HG03175 (cell line): ENCODE data around the gene KBTBD12.

Experiments used
- ATAC-seq: cut with Tn5 transposase; IDR thresholded peaks from one replicate; pipeline ENCODE4 v1.9.1; 2021; ENCODE audit warnings: mild to moderate bottlenecking, moderate library complexity; ENCODE audit not compliant: unreplicated experiment

The KBTBD12 gene

DNA sequence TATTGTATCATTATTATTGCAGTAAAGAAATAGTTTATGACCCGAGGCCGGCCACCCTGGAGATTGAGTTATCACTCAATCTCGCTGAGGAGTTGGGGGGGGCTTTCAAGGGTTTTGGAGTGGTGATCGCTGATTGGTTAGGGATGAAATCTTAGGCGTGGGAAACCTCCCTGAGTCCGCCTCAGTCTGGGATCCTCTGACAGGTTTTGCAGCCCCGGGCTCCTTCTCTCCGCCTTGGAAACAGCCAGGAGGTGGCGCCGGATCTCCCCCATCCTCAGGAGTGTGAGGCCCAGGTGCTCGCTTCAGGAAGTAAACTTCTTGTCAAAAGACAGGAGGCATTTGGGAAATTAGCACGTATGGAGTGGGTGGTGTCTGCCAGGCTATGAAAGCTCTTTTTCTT is 96.1 kb downstream of the KBTBD12 start:
- no peak for ATAC-seq

DNA sequence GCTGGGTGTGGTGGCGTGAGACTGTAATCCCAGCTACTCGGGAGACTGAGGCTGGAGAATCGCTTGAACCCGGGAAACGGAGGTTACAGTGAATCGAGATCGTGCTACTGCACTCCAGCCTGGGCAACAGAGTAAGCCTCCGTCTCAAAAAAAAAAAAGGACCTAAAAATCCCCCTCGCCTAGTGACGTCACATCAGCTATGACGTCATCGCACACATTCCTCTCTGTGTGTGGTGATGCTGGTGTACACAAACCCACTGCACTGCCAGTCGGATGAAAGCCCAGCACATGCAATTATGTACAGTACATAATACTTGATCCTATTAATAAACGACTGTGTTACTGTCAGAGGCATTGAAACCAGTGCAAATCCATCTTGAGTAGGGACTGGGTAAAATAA is 97.0 kb downstream of the KBTBD12 start:
- no peak for ATAC-seq

DNA sequence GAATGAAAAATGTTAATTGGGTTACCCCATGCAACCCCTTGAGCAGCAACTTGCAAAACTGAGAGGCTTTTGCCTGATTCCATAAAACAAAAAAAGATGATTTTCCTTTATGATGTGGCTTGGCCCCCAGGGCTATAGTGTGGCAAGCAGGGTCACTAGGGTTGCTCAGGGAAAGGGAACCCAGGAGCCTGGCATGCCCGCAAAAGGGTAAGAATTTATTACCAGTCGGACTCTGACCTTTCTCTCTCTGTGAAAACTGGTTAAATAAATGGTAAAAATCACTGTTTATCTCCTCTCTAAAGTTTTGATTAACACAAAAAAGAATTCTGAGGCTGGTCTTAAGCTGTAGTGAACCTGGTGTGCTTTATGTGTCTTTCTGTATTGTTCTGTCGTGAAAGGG is 99.5 kb downstream of the KBTBD12 start:
- no peak for ATAC-seq

DNA sequence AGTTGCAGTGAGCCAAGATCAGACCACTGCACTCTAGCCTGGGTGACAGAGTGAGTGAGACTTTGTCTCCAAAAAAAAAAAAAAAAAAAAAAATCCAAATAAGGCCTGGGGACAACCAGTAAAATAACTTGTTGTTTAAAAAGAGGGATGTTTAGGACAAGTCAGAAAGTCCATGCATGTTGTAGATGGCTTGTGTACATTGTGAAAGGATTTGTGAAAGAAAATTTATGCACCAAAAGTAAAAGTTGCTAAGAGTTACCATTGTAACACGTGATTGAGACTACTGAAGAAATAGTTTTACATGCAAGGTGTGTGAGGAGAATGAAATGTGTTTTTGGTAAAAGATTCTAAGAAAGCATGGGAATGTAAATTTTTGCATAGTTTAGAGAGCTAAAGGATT is 101.5 kb downstream of the KBTBD12 start:
- ATAC-seq: no peak

DNA sequence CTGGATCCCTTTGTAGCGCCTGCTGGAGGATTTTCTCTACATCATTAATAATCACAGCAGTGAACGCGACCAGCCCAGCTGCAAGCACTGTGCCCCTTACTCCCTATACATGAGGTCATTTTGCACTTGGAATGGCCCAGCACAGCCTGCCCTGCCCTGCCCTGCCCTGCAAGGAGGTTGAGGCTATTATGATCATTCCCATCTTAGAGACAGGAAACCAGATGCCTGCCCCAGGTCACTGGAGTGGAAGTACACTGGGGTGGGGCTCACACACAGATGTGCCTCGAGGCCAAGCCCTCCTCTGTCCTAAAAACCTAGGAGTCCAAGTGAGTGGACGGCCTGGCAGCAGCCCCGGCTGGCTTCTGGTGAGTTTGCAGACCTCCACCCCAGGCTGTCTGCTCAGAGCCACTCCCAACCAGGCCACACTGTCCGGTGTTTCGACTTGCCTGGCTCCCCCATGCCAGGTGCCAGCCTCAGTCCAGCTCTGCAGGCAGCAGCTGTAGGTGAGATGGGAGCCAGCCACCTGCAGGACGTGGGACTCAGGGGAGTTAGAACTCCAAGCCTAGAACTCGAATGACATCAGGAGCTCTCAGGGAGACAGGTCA is 106.8 kb downstream of the KBTBD12 start:
- ATAC-seq: no peak

DNA sequence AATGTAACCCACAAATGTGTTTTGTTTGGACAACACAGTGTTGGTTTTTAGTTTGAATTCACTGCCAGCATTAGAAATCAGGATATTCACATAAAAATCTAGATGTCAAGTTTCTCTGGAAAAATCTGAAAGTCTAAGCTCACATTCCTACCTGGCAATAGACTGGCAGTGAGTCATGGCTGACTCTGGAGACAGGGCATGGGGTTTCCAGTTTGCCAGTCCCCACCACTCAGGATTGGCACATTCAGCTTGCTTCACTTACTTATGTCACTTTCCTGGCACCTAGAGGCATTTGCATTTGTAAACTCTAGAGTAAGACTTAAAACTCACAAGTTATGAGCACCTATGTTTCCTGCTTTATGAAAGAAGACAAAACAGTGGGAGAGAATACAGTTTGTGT is 118.1 kb downstream of the KBTBD12 start:
- no peak for ATAC-seq

DNA sequence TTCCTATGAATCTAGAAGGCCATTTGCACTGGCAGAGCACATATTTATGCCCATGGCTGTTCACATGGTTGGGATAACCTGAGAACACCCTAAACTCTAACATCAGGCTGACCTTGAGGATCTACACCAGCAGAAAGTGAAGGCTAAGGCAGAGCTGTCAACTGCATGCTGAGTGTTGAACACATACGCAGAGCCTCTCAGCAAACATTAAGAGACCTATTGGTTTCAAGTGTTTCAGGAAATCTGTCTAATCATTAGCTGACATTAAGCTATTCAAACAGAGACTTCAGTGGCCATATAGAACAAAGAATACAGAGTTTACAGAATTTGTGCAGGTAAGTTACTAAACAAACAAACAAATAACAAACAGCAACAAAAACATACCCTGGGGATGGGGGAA is 121.1 kb downstream of the KBTBD12 start:
- ATAC-seq: no peak
